HUES64 (cell line): ENCODE data around the gene THBS1.

ENCODE experiments used
- H3K27ac ChIP-seq: 2 replicates; pipeline ENCODE4 v1.7.0; 2013; ENCODE audit warnings: low read depth, low read length, inconsistent platforms
- H3K27me3 ChIP-seq: 2 replicates; pipeline ENCODE4 v1.6.1; 2013; ENCODE audit warnings: mild to moderate bottlenecking, low read length; ENCODE audit not compliant: insufficient read depth
- H3K36me3 ChIP-seq: 2 replicates; pipeline ENCODE4 v1.6.1; 2013; ENCODE audit warnings: mild to moderate bottlenecking, low read length; ENCODE audit not compliant: insufficient read depth
- H3K4me1 ChIP-seq: 2 replicates; pipeline ENCODE4 v1.6.1; 2013; ENCODE audit warnings: mild to moderate bottlenecking, low read length, moderate library complexity; ENCODE audit not compliant: insufficient read depth
- H3K4me3 ChIP-seq: 2 replicates; pipeline ENCODE4 v1.5.1; 2013; ENCODE audit warnings: mild to moderate bottlenecking, low read length, moderate library complexity
- H3K9ac ChIP-seq: 2 replicates; pipeline ENCODE4 v1.6.1; 2013; ENCODE audit warnings: mild to moderate bottlenecking, low read depth, low read length
- H3K9me3 ChIP-seq: 2 replicates; pipeline ENCODE4 v1.6.1; 2013; ENCODE audit warnings: low read depth, low read length; ENCODE audit not compliant: insufficient read depth
- WGBS: fragments of 150-250, 120-280 bp; methylation state at CpG from one replicate; pipeline ENCODE4 v1.1.7; 2013; ENCODE audit warnings: missing lambda C conversion rate; 5-methylcytosine and 5-hydroxymethylcytosine counted together

The THBS1 gene

GRCh38 chr15:39583596-39584265 lies 2.9 kb downstream of the THBS1 start:
- H3K27me3 ChIP-seq, result no peaks in the 10 kb centered on the region
- peaks cover 67% of the 10 kb centered on the region for H3K36me3 ChIP-seq
- H3K27ac ChIP-seq, result no peak overlapping the region
- 90% methylated on average over 13 of the region's 13 CpGs for WGBS
- H3K9me3 ChIP-seq, result no peaks in the 10 kb centered on the region
- no peak overlapping the region for H3K9ac ChIP-seq
- H3K4me3 ChIP-seq, result no peak overlapping the region; the same call in 1 of the 2 replicates
- peaks cover 27% of the 10 kb centered on the region for H3K4me1 ChIP-seq

- Histone ChIP-seq H3K4me1 (peaks cover 22% of the 10 kb centered on the region; the same call in 1 of the 2 replicates), H3K9me3 (no peaks in the 10 kb centered on the region), H3K27me3 (no peaks in the 10 kb centered on the region), H3K27ac (no peak overlapping the region), H3K9ac (no peak overlapping the region), H3K36me3 (peaks cover 73% of the 10 kb centered on the region), H3K4me3 (no peak overlapping the region; the same call in 1 of the 2 replicates)
- WGBS, result 97% methylated on average over 7 of the region's 7 CpGs
Measured at GRCh38 chr15:39584266-39584659, 3.4 kb downstream of the THBS1 start.

GRCh38 chr15:39584662-39585388 lies 3.9 kb downstream of the THBS1 start:
- 97% methylated on average over 3 of the region's 3 CpGs for WGBS
- Histone ChIP-seq H3K9ac (no peak overlapping the region), H3K4me3 (no peak overlapping the region), H3K36me3 (peaks cover 78% of the 10 kb centered on the region), H3K27me3 (no peaks in the 10 kb centered on the region), H3K27ac (no peak overlapping the region), H3K4me1 (peaks cover 18% of the 10 kb centered on the region; the same call in 1 of the 2 replicates), H3K9me3 (no peaks in the 10 kb centered on the region)

- H3K4me3 ChIP-seq, result no peak overlapping the region
- peaks cover 84% of the 10 kb centered on the region for H3K36me3 ChIP-seq
- H3K4me1 ChIP-seq, result peaks cover 15% of the 10 kb centered on the region; the same call in 1 of the 2 replicates
- H3K9ac ChIP-seq, result no peak overlapping the region
- H3K9me3 ChIP-seq, result no peaks in the 10 kb centered on the region
- no peak overlapping the region for H3K27ac ChIP-seq
- 97% methylated on average over 4 of the region's 4 CpGs for WGBS
- H3K27me3 ChIP-seq, result no peaks in the 10 kb centered on the region
Measured at GRCh38 chr15:39585389-39585841, 4.5 kb downstream of the THBS1 start.

GRCh38 chr15:39585871-39586301 lies 5.0 kb downstream of the THBS1 start:
- peaks cover 89% of the 10 kb centered on the region for H3K36me3 ChIP-seq
- H3K9me3 ChIP-seq, result no peaks in the 10 kb centered on the region
- no peak overlapping the region for H3K4me3 ChIP-seq
- 95% methylated on average over 4 of the region's 4 CpGs for WGBS
- H3K4me1 ChIP-seq, result peaks cover 15% of the 10 kb centered on the region; the same call in 1 of the 2 replicates
- H3K27ac ChIP-seq, result no peak overlapping the region
- H3K9ac ChIP-seq, result no peak overlapping the region
- H3K27me3 ChIP-seq, result no peaks in the 10 kb centered on the region

GRCh38 chr15:39586387-39587095 lies 5.7 kb downstream of the THBS1 start:
- Histone ChIP-seq H3K4me1 (peaks cover 15% of the 10 kb centered on the region; the same call in 1 of the 2 replicates), H3K36me3 (peaks cover 95% of the 10 kb centered on the region), H3K4me3 (no peak overlapping the region), H3K27me3 (no peaks in the 10 kb centered on the region), H3K9me3 (no peaks in the 10 kb centered on the region), H3K9ac (no peak overlapping the region), H3K27ac (no peak overlapping the region)
- 97% methylated on average over 10 of the region's 10 CpGs for WGBS

- H3K27ac ChIP-seq, result no peak overlapping the region
- no peak overlapping the region for H3K4me3 ChIP-seq
- WGBS, result 93% methylated on average over 16 of the region's 17 CpGs
- peaks cover 11% of the 10 kb centered on the region; the same call in 1 of the 2 replicates for H3K4me1 ChIP-seq
- no peaks in the 10 kb centered on the region for H3K9me3 ChIP-seq
- H3K9ac ChIP-seq, result no peak overlapping the region
- peaks cover 100% of the 10 kb centered on the region for H3K36me3 ChIP-seq
- H3K27me3 ChIP-seq, result no peaks in the 10 kb centered on the region
Measured at GRCh38 chr15:39587096-39587721, 6.3 kb downstream of the THBS1 start.

GRCh38 chr15:39587731-39588530 lies 7.1 kb downstream of the THBS1 start:
- no peak overlapping the region for H3K27ac ChIP-seq
- H3K4me3 ChIP-seq, result no peak overlapping the region
- H3K4me1 ChIP-seq, result peaks cover 3% of the 10 kb centered on the region; the same call in 1 of the 2 replicates
- no peaks in the 10 kb centered on the region for H3K9me3 ChIP-seq
- H3K27me3 ChIP-seq, result no peaks in the 10 kb centered on the region
- WGBS, result 90% methylated on average over 13 of the region's 13 CpGs
- H3K36me3 ChIP-seq, result peaks cover 100% of the 10 kb centered on the region
- no peak overlapping the region for H3K9ac ChIP-seq

GRCh38 chr15:39588531-39589192 lies 7.8 kb downstream of the THBS1 start:
- H3K27ac ChIP-seq, result no peak overlapping the region
- no peaks in the 10 kb centered on the region for H3K27me3 ChIP-seq
- 95% methylated on average over 13 of the region's 13 CpGs for WGBS
- no peak overlapping the region for H3K9ac ChIP-seq
- H3K4me3 ChIP-seq, result no peak overlapping the region
- peaks cover 100% of the 10 kb centered on the region for H3K36me3 ChIP-seq
- H3K4me1 ChIP-seq, result no peaks in the 10 kb centered on the region
- no peaks in the 10 kb centered on the region for H3K9me3 ChIP-seq
